Stimulated activated naive CD8-positive, alpha-beta T cell treated with anti-CD3 and anti-CD28 coated beads, Interleukin-15, Interleukin-2, amounts not matched to agents 100 U/mL and 50 U/mL, for 24 hours (primary cell): ENCODE data around the gene MRPL43.

Experiments
- ATAC-seq: fragments of 150-1000 bp; cut with Tn5 transposase; one replicate; pipeline ENCODE4 v1.10.0; 2021
- DNase-seq: peaks from one replicate; pipeline ENCODE4 v3.0.0; 2021

MRPL43 gene

GRCh38 chr10:100966887-100967286, 20.4 kb downstream of the MRPL43 start:
- ATAC-seq (no peak), DNase-seq (no peak)

- DNase-seq: no peak
- no peak for ATAC-seq
Observed at GRCh38 chr10:100965820-100966219, 21.5 kb downstream of the MRPL43 start.

- no peak for ATAC-seq
- no peak for DNase-seq
Observed at GRCh38 chr10:100963826-100964225, 23.5 kb downstream of the MRPL43 start.

- ATAC-seq: no peak
- DNase-seq: no peak
Observed at GRCh38 chr10:100962351-100963080, 24.8 kb downstream of the MRPL43 start.

- no peak for ATAC-seq
- no peak for DNase-seq
Observed at GRCh38 chr10:100960251-100960650, 27.0 kb downstream of the MRPL43 start.

- DNase-seq: no peak
- no peak for ATAC-seq
Observed at GRCh38 chr10:100948916-100949315, 38.4 kb downstream of the MRPL43 start.

- DNase-seq: no peak
- ATAC-seq: no peak
Observed at GRCh38 chr10:100945754-100946153, 41.5 kb downstream of the MRPL43 start.

- no peak for DNase-seq
- ATAC-seq: no peak
Observed at GRCh38 chr10:100943508-100943907, 43.8 kb downstream of the MRPL43 start.

- ATAC-seq: no peak
- DNase-seq: no peak
Observed at GRCh38 chr10:100942229-100942628, 45.1 kb downstream of the MRPL43 start.

- DNase-seq (no peak), ATAC-seq (no peak)
Observed at GRCh38 chr10:100939763-100940344, 47.4 kb downstream of the MRPL43 start.
